GM12891 (cell line): Measurements from ENCODE around the gene HOXC12.

ENCODE experiments used
- POLR2A ChIP-seq: IDR thresholded peaks from 2 replicates; pipeline ENCODE4 v1.6.1; 2011; ENCODE audit warnings: low read depth, low read length, control low read depth
- POLR2AphosphoS5 ChIP-seq: IDR thresholded peaks from 2 replicates; pipeline ENCODE4 v1.6.1; 2011; ENCODE audit warnings: low read depth, low read length, control low read depth
- TAF1 ChIP-seq: IDR thresholded peaks from 2 replicates; pipeline ENCODE4 v1.6.1; 2011; ENCODE audit warnings: low read depth, low read length, control low read depth

DNA sequence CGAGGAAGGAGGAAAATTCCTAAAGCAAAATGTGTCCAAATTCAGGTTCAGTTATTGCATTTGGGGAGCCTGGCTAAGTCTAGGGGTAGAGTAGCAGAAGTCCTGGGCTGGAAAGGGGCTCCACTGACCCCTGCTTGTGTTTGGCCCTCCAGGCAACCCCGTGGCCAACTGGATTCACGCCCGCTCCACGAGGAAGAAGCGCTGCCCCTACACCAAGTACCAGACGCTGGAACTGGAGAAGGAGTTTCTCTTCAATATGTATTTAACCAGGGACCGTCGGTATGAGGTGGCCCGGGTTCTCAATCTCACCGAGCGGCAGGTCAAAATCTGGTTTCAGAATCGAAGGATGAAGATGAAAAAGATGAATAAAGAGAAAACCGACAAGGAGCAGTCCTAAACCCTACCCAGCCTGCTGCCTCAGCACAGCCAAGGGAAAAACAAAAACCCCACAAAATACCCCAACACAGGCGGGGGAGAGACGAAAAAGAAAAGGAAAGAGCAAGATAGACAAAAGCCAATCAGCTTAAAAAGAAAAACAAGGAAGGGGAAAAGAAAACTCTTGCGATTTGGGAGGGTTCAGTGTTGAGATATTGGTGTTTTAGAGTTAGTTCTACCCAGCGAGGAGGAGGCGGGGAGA lies 47.7 kb downstream of the HOXC12 start:
- no peak for TF ChIP-seq POLR2A
- TF ChIP-seq TAF1: no peak
- no peak for TF ChIP-seq POLR2AphosphoS5
